GM19452 (cell line): ENCODE results near the gene G0S2.
A peak's percentile ranks its signal among the peaks of the same experiment; 100 is the strongest.

Source experiments
- ATAC-seq: cut with Tn5 transposase; IDR thresholded peaks from one replicate; pipeline ENCODE4 v1.9.1; 2021; ENCODE audit not compliant: unreplicated experiment

G0S2 gene

GRCh38 chr1:209648346-209648745 lies 26.9 kb upstream of the G0S2 start:
- no peak for ATAC-seq

GRCh38 chr1:209648931-209649776 lies 26.1 kb upstream of the G0S2 start:
- ATAC-seq = no peak

GRCh38 chr1:209650454-209650853 lies 24.8 kb upstream of the G0S2 start:
- ATAC-seq = no peak

DNA sequence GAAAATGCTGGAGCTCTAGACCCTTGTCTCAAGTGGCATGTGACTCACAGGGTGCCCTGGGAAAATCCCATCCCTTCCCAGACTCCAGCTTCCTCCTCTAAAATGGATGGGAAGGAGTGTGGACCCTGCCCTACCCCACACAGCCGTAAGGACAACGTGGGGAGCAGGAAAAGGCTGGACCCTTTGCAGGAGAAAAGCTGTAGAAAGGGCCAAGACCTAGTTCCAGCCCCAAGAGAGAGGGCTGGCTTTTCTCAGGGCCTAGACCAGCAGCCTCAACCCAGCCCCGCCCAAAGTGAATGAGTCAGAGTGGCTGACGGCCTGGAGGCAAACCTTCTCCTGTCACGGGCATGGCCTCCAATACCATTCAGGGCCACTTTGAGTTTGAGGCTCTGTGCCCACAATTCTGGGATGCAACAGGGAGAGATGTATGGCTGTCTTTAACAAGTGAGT lies 24.0 kb upstream of the G0S2 start:
- no peak for ATAC-seq

GRCh38 chr1:209652121-209652735 lies 23.0 kb upstream of the G0S2 start, which contains the start of gene LAMB3:
Gene LAMB3 (minus strand): TSS chr1:209652425. CDS start chr1:209650944, 1,481 bp downstream.
- ATAC-seq = no peak

DNA sequence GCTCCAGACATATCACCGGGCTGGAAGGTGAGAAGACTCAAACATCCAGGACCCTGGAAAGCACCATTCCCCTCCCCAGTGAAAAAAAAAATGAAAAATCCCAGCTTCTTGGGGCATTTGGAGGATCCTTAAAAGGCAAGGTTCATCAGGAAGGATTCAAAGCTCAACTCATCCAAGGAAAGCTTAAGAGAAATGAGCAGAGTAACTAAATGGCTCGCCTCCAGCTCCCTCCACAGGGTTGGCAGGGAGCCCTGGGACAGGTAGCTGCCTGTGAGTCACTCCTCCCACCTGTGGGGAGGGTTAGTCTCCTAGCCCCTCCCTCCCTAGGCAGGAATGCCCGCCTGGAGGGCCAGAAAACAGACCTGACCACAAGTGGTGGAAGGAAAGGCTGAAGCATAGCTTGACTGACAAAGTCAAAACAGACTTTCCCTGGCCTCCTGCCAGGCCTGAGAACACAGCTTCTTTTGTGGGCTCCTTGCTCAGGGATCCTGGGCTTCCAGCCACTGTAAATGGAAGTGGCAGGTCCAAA lies 22.3 kb upstream of the G0S2 start:
- no peak for ATAC-seq

DNA sequence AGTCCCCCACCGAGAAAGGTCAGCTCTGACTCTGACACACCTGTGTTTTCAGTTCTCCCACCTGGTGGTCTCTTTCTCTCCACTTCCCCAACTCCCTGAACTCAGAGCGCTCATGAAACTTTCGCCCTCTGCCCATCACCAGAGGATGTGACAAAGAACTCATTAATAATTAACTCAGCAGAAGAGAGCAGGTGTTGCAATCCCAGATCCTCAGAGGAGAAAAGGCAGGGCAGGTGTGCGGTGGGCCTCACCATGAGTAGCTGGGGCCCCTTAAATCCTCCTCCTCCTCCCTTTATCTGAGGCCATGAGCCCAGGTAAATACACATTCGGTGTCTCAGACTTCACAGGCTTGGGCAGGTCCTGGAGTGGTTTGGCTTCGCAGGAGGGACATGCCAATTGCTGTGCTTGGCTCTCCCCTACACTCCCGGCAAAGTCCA lies 21.3 kb upstream of the G0S2 start:
- ATAC-seq = peak; percentile 58

- no peak for ATAC-seq
Observed at GRCh38 chr1:209655411-209656231, 19.6 kb upstream of the G0S2 start.

GRCh38 chr1:209657140-209657879 lies 17.9 kb upstream of the G0S2 start:
- no peak for ATAC-seq

DNA sequence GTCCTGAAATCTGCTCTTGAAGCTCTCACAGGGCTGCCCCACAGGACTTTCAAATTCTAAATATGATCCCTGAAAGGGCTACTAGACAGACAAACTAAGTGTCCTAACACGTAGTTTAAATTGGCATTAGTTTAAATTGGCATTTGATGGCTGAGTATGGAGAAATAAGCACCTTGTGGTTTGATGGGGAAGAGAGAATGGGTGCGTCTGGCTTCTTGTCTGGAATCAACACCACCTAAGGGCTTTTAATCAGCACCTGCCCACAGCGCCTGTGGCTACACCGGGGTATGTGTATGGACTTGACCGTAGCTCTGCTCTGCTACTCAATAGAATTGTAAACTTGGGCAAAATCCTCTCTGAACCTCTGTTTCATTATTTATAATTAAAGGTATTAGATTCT lies 17.3 kb upstream of the G0S2 start:
- ATAC-seq = no peak

DNA sequence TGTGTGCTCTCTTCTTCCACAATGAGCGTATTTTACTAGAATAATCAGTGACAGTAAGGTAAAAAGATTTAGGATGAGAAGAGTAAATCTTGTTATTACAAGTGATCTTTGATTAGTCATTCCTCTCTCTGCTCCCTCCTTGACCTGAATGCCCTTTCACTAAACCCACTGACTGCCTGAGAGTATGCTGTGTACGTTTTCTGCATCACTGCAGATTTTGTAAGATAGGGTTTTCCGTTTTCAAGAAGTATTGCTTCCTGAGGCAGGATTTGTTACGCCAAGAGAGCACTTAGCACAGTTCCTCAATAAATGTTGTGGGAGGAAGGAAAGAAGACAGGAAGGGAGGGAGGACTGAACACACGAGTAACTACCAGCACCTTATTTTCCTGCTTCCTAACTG lies 15.3 kb upstream of the G0S2 start:
- peak; percentile 89 for ATAC-seq

- no peak for ATAC-seq
Observed at GRCh38 chr1:209661071-209661470, 14.1 kb upstream of the G0S2 start.

DNA sequence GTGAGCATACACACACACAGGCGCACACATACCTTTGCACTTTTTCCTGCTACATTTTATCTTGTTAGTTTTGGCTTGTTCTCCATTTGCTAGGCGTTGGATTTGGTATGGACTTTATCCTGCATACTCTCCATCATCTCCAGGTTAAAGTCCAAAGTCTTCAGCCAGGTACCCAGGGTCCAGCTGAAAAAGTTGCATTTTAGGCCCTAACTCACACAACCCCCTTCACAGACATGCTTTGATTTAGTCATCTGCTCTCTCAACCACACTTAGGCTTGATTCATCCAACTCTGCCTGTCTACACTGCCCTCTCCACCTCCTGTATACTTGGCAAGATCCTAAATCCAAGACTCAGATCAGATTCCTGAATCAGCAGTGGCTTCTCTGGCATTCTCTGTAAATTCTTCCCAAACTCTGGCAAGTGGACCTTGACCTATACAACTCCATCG lies 12.3 kb upstream of the G0S2 start:
- no peak for ATAC-seq

- ATAC-seq = no peak
Observed at GRCh38 chr1:209667103-209667502, 8.1 kb upstream of the G0S2 start.

GRCh38 chr1:209667708-209668107 lies 7.5 kb upstream of the G0S2 start:
- ATAC-seq = no peak

GRCh38 chr1:209670441-209671082 lies 4.7 kb upstream of the G0S2 start:
- ATAC-seq = no peak

DNA sequence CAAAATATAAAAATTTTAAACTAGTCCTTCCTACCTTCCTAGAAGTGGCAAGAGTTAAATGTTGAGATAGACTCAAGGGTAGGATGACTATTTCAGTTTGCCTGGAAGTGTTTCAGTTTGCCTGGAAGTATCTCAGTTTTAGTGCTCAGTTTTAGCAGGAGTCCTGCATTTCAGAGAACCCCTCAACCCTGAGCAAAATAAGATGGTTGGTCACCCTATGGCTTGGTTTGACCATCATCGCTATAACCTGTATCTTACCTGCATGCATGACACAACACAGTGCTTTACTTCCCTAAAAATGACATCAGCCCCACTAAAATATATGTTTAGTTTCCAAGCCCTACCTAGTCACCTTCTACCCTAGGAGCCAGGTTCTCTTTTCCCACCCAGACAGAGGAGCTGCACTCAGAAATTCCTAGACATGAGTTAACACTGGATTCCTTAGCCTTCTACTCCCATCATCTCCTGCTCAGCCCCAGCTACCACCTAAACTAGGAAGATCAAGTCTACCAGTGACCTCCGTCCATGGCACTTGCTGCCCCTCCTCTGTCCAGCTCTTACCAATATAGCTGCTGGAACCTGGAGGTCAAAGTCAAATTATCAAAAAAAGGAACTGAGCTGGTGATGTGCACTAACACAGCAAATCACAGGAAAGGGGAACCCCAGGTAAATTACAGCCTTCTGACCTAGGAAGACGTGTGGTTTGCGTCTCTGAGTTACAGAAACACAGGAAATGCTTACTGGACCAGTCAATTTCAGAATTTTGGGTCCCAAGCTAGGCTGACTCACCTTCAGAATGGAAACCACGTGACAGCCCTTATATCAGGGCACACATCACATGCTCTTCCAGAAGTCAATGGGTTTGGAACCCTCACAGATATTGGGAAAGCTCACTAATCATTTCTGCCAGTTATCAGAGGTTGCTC lies 2.2 kb upstream of the G0S2 start:
- ATAC-seq = peak; percentile 93

DNA sequence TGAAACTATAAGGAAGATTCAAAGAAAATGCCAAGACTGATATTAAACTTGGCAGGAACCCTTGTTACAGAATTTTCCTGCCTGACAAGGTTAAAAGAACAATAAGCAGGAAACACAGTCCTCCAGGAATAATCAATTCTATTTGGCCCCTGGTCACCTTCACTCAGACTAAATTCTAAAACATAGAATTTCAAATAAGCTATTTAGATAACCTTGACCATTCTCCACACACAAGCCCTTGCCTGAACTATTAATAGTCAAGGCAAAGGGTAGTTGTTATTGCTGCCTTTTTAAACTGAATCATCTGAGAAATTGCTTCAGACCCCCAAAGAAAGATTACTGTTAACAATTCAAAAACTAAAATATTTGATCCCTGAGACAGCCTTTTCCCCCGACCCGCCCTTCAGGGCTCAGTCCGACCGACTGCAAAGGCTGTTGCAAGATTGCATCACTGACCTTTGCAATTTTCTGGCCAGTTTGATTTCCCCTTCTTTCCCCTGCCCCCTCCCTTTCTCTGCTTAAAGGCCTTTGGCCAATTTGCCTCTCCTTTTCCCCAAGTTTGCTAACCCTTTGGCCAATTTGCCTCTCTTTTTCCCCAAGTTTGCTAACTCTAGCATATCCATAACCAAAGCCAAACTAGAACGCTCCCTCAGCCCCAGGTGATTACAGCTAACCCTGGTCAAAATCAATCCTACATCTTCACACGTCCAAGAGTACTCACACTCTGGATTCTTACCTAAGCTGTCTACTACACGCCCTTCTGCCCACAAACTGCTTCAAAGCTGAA lies 1.4 kb upstream of the G0S2 start:
- ATAC-seq = peak; percentile 1
